Measurements from ENCODE around the gene IL1RL2.

The IL1RL2 gene

DNA sequence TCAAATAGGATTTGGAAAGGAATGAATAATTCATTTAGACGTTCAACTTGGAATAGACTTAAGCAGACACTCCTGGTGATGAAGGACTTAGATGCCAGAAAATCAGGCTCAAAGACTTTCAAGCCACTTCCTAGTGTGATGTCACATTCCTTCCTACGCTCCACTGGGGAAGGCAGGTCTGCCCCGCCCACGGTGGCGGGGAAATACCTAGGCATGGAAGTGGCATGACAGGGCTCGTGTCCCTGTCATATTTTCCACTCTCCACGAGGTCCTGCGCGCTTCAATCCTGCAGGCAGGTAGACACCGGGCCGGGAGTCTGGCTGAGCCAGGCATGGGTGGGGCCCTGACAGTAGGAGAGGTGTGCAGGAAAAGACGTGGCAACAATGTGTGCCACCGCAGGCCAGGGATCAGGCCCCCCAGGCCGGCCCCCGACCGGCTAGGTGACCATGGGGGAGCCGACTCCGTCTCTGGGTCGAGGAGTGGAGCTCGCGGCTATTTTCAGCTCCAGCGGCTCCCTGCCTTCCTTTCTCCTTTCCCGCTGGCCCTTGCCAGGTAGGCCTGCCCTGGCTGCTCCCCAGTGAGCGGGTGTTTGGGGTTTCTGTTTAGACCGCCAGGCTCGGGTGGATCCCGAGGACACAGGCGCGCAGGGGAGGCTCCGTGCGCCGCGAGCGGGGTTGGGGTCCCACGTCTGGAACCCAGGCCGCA is at the start of gene IL1RL2:
TSS of gene IL1RL2 (plus strand) at position 233 of the 705 bp plus-strand sequence. CDS start 845 bp downstream, outside the sequence.
- Mint-ChIP-seq H3K27ac (peak within 1 kb of the TSS; percentile 72), H3K4me1 (peaks cover 4 to 14% of the 10 kb centered on the region in 2 donors), H3K9me3 (peaks cover 3 to 5% of the 10 kb centered on the region in 2 donors), H3K36me3 (peaks cover 5 to 6% of the 10 kb centered on the region in 2 donors), H3K27me3 (peaks cover 39 to 55% of the 10 kb centered on the region in 2 donors), H3K4me3 (peak within 1 kb of the TSS; percentile 84 to 92)
- no peak for ATAC-seq (replicated peaks)
- DNase-seq: no peak

DNA sequence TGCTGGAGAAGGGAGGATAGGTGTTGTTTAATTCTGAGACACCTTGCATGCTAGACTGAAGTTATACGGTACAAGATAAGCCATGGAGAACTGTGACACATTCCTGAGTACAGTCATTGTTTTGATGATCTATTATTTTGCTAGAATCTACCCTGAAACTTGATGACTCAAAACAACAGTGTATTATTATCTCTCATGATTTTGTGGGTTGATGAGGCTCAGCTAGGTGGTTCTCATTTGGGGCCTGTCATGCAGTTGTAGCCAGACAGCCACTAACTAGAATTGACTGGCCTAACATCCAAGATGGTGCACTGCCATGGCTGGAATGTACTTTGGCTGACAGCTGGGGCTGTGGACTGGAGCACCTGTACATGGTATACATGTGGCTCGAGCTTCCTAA is 49.7 kb upstream of the IL1RL2 start:
- Mint-ChIP-seq H3K4me1 (peaks cover 6 to 10% of the 10 kb centered on the region in 2 donors), H3K36me3 (peaks cover 0 to 2% of the 10 kb centered on the region in 2 donors), H3K4me3 (no peak overlapping the region), H3K9me3 (peaks cover 3 to 8% of the 10 kb centered on the region in 2 donors), H3K27me3 (peaks cover 28 to 31% of the 10 kb centered on the region in 2 donors), H3K27ac (no peak overlapping the region)
- DNase-seq (no peak), ATAC-seq (replicated peaks) (peak; percentile 60 to 86)

DNA sequence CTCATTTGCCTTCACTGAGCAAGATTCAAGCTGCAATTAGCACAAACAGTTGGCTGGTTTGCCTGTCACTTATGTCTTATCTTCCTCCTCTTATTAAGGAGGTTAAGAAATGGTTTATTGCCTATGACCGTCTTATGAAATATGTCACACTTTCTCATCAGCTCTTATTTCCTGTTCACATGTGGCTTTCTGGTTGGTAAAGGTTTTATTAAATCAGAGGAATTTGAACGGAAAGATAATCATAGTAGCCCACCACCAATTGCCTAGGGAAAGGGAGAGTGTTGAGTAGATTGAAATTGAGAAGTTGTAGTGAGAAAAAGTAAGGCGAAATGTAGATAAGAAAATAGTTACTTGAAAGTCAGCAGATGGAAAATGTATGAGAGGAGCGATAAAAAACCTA is 48.5 kb upstream of the IL1RL2 start:
- H3K36me3 Mint-ChIP-seq: peaks cover 4 to 5% of the 10 kb centered on the region in 2 donors
- peaks cover 37 to 39% of the 10 kb centered on the region in 2 donors for H3K27me3 Mint-ChIP-seq
- no peak for DNase-seq
- no peak overlapping the region for H3K27ac Mint-ChIP-seq
- peaks cover 7 to 9% of the 10 kb centered on the region in 2 donors for H3K9me3 Mint-ChIP-seq
- H3K4me1 Mint-ChIP-seq: peaks cover 10 to 15% of the 10 kb centered on the region in 2 donors
- ATAC-seq (replicated peaks): no peak
- H3K4me3 Mint-ChIP-seq: no peak overlapping the region

DNA sequence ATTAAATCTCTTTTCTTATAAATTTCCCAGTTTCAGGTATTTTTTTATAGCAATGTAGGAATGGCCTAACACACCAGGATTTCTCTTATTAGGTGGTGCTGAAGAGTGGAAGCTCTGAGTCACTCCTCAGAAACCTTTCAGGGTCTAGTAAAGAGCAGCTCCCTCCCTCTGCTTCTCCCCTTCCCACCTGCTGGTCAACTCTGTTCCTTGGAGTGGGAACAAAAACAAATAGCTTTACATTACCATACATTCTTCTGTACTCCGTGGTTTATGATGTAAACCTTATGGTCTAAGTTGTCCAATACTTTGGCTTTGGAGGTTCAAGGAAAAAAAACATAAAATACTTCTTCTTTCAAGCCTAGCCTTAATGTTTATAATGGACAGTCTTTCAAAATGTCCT is 47.0 kb upstream of the IL1RL2 start:
- DNase-seq: no peak
- Mint-ChIP-seq H3K27ac (no peak overlapping the region), H3K9me3 (peaks cover 9 to 12% of the 10 kb centered on the region in 2 donors), H3K4me1 (peaks cover 10 to 15% of the 10 kb centered on the region in 2 donors), H3K4me3 (no peak overlapping the region), H3K36me3 (peaks cover 6 to 7% of the 10 kb centered on the region in 2 donors), H3K27me3 (peaks cover 47 to 53% of the 10 kb centered on the region in 2 donors)
- no peak for ATAC-seq (replicated peaks)

DNA sequence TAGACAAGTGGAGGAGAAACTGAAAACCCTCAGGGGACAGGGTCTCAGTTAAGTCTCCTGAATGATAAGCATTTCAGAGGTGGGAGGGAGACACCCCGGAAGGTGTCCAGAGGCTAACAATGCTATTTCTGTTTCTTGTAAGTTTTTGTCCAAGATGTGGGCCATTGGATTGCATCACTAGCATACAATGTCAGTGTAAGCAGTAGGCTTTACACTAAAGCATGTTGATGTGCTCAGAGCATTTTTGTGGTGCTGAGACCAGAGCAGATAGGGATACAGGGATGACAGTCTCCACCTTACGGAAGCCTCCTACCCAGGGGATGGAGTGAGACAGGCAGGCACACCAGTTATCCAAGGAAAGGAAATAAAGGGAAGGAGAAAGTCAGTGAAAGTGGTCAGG is 46.4 kb upstream of the IL1RL2 start:
- H3K27me3 Mint-ChIP-seq: peaks cover 52 to 58% of the 10 kb centered on the region in 2 donors
- no peak overlapping the region for H3K27ac Mint-ChIP-seq
- peaks cover 10 to 15% of the 10 kb centered on the region in 2 donors for H3K4me1 Mint-ChIP-seq
- no peak for DNase-seq
- no peak overlapping the region for H3K4me3 Mint-ChIP-seq
- peaks cover 11 to 12% of the 10 kb centered on the region in 2 donors for H3K36me3 Mint-ChIP-seq
- ATAC-seq (replicated peaks): no peak
- peaks cover 13 to 17% of the 10 kb centered on the region in 2 donors for H3K9me3 Mint-ChIP-seq

DNA sequence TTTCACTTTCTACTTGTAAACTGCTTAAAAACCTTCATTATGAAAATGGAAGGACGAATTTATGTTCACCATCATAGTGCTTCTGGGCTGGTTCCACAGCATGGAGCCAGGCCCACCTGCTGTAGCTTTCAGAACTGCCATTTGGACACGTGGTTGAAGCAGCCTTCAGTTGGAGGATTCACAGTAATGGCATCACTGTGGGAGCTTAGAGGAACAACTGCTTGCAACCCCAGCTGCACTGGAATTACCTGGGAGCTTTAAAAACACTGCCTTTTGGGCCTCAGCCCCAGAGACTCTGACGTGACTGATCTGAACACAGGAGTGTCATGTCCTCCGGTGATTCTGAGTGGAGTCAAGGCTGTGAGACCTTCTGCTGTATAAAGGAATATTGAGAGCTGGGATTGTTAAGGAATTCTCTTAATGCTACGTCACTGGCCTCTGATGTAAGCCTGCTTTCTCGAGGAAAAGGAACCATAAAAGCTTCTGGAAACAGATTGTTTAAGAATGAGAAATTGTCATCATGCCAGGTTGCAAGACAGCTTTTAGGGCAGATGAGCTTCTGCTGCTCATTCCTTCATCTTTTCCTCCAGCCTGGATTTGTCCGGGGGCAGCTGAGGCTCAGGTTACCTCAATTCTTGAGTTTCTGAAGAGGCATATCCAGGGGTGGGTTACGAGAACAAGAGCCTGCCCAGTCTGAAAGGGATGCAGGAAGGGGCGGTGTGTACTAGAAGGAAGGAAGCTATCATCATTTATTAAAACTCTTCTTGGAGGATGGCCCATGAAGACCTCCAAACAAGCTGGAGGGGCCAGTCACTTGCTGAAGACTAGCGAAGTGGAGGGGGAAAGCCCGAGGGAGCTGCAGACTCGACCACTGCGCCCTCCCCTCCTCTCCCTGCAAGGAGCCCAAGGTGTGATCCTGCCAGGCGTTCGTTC is 45.5 kb upstream of the IL1RL2 start:
- DNase-seq: no peak
- Mint-ChIP-seq H3K9me3 (peaks cover 17 to 22% of the 10 kb centered on the region in 2 donors), H3K27ac (no peak overlapping the region), H3K4me1 (peaks cover 10 to 15% of the 10 kb centered on the region in 2 donors), H3K4me3 (no peak overlapping the region), H3K36me3 (peaks cover 13 to 14% of the 10 kb centered on the region in 2 donors), H3K27me3 (peaks cover 57 to 63% of the 10 kb centered on the region in 2 donors)
- no peak for ATAC-seq (replicated peaks)

DNA sequence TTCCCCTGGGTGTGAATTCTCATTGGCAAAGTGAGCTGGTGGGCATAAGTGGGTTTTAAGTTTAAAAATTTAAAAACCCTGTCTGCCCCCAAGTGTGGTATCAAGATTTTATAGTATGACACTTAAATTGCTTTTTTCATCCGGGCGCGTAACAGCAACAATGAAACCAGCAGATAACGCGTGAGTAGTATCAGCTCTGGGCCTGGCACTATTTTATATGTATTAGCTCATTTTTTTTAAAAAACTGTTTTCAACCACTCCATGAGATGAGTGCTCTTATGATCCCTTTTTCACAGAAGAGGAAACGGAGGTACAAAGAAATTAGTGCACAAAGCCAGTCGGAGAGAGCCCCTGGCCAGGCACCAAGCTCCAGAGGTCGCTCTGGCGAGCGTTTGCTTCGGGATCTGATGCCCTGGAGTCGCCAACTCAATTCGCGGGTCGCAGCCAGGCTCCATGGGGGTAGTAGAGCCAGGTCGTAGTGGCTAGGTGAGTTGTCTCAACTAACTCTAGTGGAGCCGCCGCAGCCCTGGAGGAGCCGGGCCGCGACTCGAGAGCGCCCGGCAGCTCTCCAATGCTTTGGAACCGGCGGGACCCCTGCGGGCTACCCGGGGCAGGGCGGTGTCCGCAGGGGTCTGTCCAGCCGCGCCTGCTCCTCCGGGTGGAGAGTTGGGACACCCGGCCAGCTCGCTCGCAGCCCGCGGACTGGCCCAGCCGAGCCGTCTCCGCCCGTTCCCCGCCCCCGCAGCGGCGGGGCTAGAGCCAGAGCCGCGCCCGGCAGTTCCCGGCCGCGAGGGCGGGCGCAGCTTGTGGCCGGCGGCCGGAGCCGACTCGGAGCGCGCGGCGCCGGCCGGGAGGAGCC is 44.6 kb upstream of the IL1RL2 start, which contains the start of gene IL1R1:
TSS of gene IL1R1 (plus strand) at position 777 of the 859 bp plus-strand sequence. CDS start 14,979 bp downstream, outside the sequence.
- no peak for DNase-seq
- H3K9me3 Mint-ChIP-seq: peaks cover 21 to 28% of the 10 kb centered on the region in 2 donors
- peaks cover 14 to 18% of the 10 kb centered on the region in 2 donors for H3K36me3 Mint-ChIP-seq
- peaks cover 63 to 66% of the 10 kb centered on the region in 2 donors for H3K27me3 Mint-ChIP-seq
- peak within 1 kb of the TSS; percentile 47 to 53 for H3K4me3 Mint-ChIP-seq
- H3K4me1 Mint-ChIP-seq: peaks cover 7 to 11% of the 10 kb centered on the region in 2 donors
- H3K27ac Mint-ChIP-seq: no peak within 1 kb of the TSS
- peak; percentile 52 to 60 for ATAC-seq (replicated peaks)

DNA sequence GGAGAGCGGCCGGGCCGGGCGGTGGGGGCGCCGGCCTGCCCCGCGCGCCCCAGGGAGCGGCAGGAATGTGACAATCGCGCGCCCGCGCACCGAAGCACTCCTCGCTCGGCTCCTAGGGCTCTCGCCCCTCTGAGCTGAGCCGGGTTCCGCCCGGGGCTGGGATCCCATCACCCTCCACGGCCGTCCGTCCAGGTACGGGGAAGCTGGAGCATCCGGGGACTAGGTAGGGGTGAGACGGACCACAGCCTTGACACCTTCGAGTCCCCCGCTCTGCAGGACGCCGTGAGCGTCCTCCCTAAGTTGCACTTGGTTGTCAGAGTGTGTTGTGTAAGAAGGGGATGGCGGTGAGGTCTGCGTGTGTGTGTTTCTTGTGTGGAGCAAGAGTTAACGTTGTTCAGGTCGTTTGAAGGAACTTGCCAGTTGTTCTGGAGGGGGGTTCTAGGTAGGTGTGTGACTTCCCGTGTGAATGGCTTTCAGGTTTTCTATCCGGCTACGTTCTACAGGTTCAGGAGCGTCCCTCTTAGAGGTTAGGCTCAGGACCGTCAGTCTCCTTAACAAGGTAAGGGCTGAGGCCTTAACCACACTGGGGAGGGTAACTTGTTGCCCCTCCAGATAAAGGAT is 43.9 kb upstream of the IL1RL2 start:
- DNase-seq (no peak), ATAC-seq (replicated peaks) (peak; percentile 34 to 41)
- H3K4me3 Mint-ChIP-seq: peak overlapping the region; percentile 18 to 53
- peaks cover 62 to 70% of the 10 kb centered on the region in 2 donors for H3K27me3 Mint-ChIP-seq
- peaks cover 6 to 9% of the 10 kb centered on the region in 2 donors for H3K4me1 Mint-ChIP-seq
- H3K9me3 Mint-ChIP-seq: peaks cover 26 to 35% of the 10 kb centered on the region in 2 donors
- no peak overlapping the region for H3K27ac Mint-ChIP-seq
- peaks cover 14 to 18% of the 10 kb centered on the region in 2 donors for H3K36me3 Mint-ChIP-seq

DNA sequence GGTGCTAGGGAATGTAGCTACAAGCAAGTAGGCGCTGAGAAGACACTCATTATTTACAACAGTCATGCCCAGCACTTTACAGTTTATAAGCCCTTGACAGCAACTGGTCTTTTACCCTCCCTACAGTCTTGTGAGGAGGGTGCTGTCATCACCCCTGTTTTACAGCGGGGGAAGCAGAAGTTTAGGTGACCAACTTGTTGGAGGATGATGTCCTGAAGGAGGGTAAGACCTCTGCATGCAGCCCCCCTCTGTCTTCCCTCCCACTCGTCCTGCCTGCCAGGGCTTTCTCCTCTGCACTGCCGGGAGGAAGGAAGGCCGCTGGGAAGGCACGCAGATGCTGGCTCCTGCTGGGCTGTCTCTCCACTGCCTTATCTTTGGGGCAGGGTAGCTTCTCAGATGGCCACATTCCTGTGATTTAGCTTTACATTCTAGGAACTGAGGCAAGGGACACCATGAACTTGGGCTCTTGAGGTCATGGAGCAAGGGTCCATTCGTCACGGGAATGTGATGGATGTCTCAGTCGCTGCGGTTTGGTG is 43.3 kb upstream of the IL1RL2 start:
- ATAC-seq (replicated peaks) (no peak), DNase-seq (no peak)
- H3K27ac Mint-ChIP-seq: no peak overlapping the region
- peaks cover 62 to 70% of the 10 kb centered on the region in 2 donors for H3K27me3 Mint-ChIP-seq
- H3K4me3 Mint-ChIP-seq: no peak overlapping the region
- peaks cover 4 to 10% of the 10 kb centered on the region in 2 donors for H3K4me1 Mint-ChIP-seq
- peaks cover 14 to 18% of the 10 kb centered on the region in 2 donors for H3K36me3 Mint-ChIP-seq
- peaks cover 31 to 35% of the 10 kb centered on the region in 2 donors for H3K9me3 Mint-ChIP-seq

DNA sequence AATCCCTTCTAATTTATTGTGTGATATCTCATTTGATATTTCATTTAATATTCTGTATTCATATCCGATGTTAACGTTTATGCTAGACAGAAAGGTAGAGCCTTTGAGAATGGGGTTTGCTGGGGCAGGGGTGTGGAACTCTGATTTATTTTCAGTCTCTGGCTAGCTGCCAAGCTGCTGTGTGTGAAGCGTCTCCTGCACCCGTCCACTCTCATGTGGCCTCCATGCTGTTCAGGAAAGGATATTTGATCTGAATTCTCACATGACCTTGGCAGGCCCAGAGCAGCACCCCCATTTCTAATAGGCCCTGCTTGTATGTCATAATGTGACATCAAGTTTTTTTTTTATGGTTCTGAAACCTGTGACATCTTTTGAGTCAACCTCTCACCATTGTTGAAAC is 42.7 kb upstream of the IL1RL2 start:
- peaks cover 37 to 41% of the 10 kb centered on the region in 2 donors for H3K9me3 Mint-ChIP-seq
- ATAC-seq (replicated peaks): no peak
- no peak overlapping the region for H3K4me3 Mint-ChIP-seq
- H3K27ac Mint-ChIP-seq: no peak overlapping the region
- no peak for DNase-seq
- H3K4me1 Mint-ChIP-seq: peaks cover 4 to 9% of the 10 kb centered on the region in 2 donors
- peaks cover 14 to 18% of the 10 kb centered on the region in 2 donors for H3K36me3 Mint-ChIP-seq
- H3K27me3 Mint-ChIP-seq: peaks cover 62 to 70% of the 10 kb centered on the region in 2 donors

DNA sequence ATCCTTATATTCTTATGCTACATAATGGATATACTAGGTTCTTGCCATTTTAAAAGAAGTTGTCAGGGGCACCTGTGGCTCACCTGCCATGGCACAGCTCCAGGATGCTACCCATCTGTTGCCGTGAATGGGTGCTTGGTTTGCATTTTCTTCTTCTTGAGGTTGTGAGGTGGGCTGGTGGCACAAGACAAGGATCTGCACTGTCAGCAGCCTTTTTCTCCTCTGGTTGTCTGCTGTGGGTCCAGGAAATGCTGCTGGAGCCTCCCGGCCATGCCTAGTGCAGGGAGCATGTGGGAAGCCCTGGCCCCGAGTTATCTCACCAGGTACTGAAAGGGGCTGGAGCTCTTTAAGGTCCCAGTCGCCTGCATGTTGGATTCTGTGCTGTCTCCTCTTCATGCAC is 41.7 kb upstream of the IL1RL2 start:
- Mint-ChIP-seq H3K9me3 (peaks cover 38 to 40% of the 10 kb centered on the region in 2 donors), H3K36me3 (peaks cover 14 to 18% of the 10 kb centered on the region in 2 donors), H3K27ac (no peak overlapping the region), H3K4me1 (peaks cover 4 to 9% of the 10 kb centered on the region in 2 donors), H3K27me3 (peaks cover 55 to 63% of the 10 kb centered on the region in 2 donors), H3K4me3 (no peak overlapping the region)
- DNase-seq: no peak
- ATAC-seq (replicated peaks): no peak

DNA sequence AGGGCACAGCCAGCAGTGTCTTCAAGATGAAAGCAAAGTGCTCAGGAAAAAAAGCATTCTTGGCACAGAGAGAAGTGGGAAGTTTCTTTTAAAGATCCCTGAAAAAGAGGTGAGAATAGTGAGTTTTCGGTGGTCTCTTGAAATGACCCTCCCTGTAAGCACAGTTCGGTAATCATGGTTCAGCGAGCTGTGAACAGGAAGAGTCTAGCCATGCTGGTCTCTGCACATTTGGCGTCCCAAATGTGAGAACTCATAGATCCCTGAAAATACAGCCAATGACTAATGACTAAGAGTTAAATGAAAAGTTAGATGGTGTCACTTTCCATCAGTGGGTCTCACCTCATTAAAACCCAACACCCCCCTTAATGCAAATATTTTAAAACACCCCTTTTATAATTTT is 40.9 kb upstream of the IL1RL2 start:
- peaks cover 38% of the 10 kb centered on the region in 2 donors for H3K9me3 Mint-ChIP-seq
- H3K4me3 Mint-ChIP-seq: no peak overlapping the region
- H3K36me3 Mint-ChIP-seq: peaks cover 12 to 18% of the 10 kb centered on the region in 2 donors
- peaks cover 48 to 55% of the 10 kb centered on the region in 2 donors for H3K27me3 Mint-ChIP-seq
- peaks cover 4 to 9% of the 10 kb centered on the region in 2 donors for H3K4me1 Mint-ChIP-seq
- H3K27ac Mint-ChIP-seq: no peak overlapping the region
- no peak for ATAC-seq (replicated peaks)
- DNase-seq: no peak

DNA sequence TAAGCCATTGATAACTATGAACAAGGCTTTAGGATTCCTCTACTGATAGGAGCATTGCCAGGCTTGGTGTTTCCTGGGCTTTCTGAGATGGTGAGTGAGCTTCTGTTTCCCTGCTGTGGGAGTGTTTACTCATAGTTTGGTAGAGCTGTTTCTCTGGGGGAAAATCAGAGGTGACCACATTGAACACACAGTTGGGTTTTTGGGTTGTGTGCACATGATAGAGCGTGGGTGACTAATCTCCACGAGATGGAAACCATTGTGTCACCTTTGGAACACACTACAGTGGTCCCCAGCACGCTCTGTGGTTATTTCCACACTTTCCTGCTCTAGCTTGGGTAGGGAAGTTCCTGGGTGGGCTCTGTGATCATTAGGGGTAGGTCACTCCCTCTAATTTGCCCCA is 38.9 kb upstream of the IL1RL2 start:
- Mint-ChIP-seq H3K27me3 (peaks cover 43 to 45% of the 10 kb centered on the region in 2 donors), H3K36me3 (peaks cover 10 to 16% of the 10 kb centered on the region in 2 donors), H3K9me3 (peaks cover 37 to 38% of the 10 kb centered on the region in 2 donors), H3K4me3 (no peak overlapping the region), H3K27ac (no peak overlapping the region), H3K4me1 (peaks cover 1 to 6% of the 10 kb centered on the region in 2 donors)
- DNase-seq (no peak), ATAC-seq (replicated peaks) (peak; percentile 53 to 58)
